ENCODE results near the gene TTC39C.

- no peak for TF ChIP-seq CTCF (IDR thresholded peaks at IDR 0.05)
- no peak for TF ChIP-seq POLR2A (IDR thresholded peaks at IDR 0.05)
Measured at GRCh38 chr18:24048261-24048660, 33.7 kb downstream of the TTC39C start.
